Natural killer cell (primary cell): ENCODE data around the gene HLA-E. TPM values are rescaled to one million over a fixed set of nuclear protein-coding genes. Genes with fewer than 3 reads are reported as not detected.

Experiments used
- ATAC-seq, 3 donors: fragments of 150-1000 bp in 2 of 3; fragments of 200-7000 bp in 1 of 3; cut with Tn5 transposase; 1 replicate in 1 of 3; 2 replicates in 2 of 3; pipeline ENCODE4 v1.10.0; 2021; ENCODE audit warnings: mild to moderate bottlenecking in 2 of 3, moderate library complexity in 2 of 3
- DNase-seq, 2 donors: peaks; one replicate each; pipeline versions ENCODE4 v3.0.0 to v3.0.0-alpha.2; 2013 to 2021; ENCODE audit warnings: mixed read lengths in 1 of 2
- H3K27ac ChIP-seq: one replicate; pipeline ENCODE4 v1.5.1; 2013; ENCODE audit warnings: mild to moderate bottlenecking, low read length
- H3K27me3 ChIP-seq: one replicate; pipeline ENCODE4 v1.6.1; 2013; ENCODE audit warnings: low read length; ENCODE audit not compliant: control insufficient read depth, insufficient read depth
- H3K36me3 ChIP-seq: one replicate; pipeline ENCODE4 v1.6.1; 2013; ENCODE audit warnings: low read length; ENCODE audit not compliant: control insufficient read depth, insufficient read depth
- H3K4me1 ChIP-seq: one replicate; pipeline ENCODE4 v1.6.1; 2013; ENCODE audit warnings: low read length; ENCODE audit not compliant: control insufficient read depth, insufficient read depth
- H3K4me3 ChIP-seq: one replicate; pipeline ENCODE4 v1.5.1; 2013; ENCODE audit warnings: low read length
- H3K9me3 ChIP-seq: one replicate; pipeline ENCODE4 v1.6.1; 2013; ENCODE audit warnings: low read length; ENCODE audit not compliant: control insufficient read depth, insufficient read depth
- H3K27ac Mint-ChIP-seq, 2 donors: one replicate each; pipeline ENCODE4 v1.8.0; 2022; ENCODE audit warnings: mild to moderate bottlenecking in 2 of 2, mixed read lengths in 2 of 2, moderate library complexity in 1 of 2
- H3K27me3 Mint-ChIP-seq, 2 donors: one replicate each; pipeline ENCODE4 v1.8.0; 2022; ENCODE audit warnings: low read depth in 2 of 2, mixed read lengths in 2 of 2
- H3K36me3 Mint-ChIP-seq: one replicate; pipeline ENCODE4 v1.8.0; 2022; ENCODE audit warnings: mixed read lengths
- H3K4me1 Mint-ChIP-seq, 2 donors: one replicate each; pipeline ENCODE4 v1.8.0; 2022; ENCODE audit warnings: mixed read lengths in 2 of 2
- H3K4me3 Mint-ChIP-seq: one replicate; pipeline ENCODE4 v1.8.0; 2022; ENCODE audit warnings: mild to moderate bottlenecking, moderate library complexity, mixed read lengths
- H3K9me3 Mint-ChIP-seq, 2 donors: one replicate each; pipeline ENCODE4 v1.8.0; 2022; ENCODE audit warnings: mixed read lengths in 2 of 2
- CTCF ChIP-seq: fragments of 200-600 bp; IDR thresholded peaks from one replicate; pipeline ENCODE4 v1.8.0; 2022; ENCODE audit warnings: antibody characterized with exemption
- WGBS: methylation state at CpG from one replicate; pipeline ENCODE4 v1.1.7; 2013; ENCODE audit warnings: missing lambda C conversion rate; ENCODE audit not compliant: insufficient coverage; 5-methylcytosine and 5-hydroxymethylcytosine counted together
- intact Hi-C: fragments of 100-400 bp; cut with micrococcal nuclease; formaldehyde crosslinking; loops from one replicate; pipeline ENCODE4 v1.14.2; 2022
- total RNA-seq, 4 donors: library from RNA; stranded (reverse); fragments of 120-200 nt in 1 of 4; gene quantifications; one replicate each; pipeline versions ENCODE4 v1.2.3 to v1.2.4, GENCODE V29; 2013 to 2022

The HLA-E gene
- total RNA-seq, 3 donors from 2014 or later (not counting 1 experiment from before 2014, with no cell fraction given): 1,807 to 2,048 (median 1,904) TPM

DNA sequence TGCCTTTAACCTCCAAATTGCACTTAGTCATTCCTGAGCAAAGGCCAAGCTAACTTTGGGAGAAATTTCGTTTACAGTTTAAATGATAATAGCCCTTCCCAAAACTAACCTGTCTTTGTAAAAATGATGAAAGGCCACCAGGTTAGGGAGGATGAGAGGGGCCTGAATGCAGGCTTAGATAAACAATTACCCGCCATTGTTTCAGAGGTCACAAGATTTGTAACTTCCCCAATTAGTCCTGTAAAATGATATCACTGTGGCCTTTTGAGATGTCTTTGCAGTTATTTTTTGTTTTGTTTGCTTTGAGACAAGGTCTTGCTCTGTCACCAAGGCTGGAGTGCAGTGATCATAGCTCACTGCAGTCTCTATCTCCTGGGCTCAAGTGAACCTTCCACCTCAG lies 40.7 kb downstream of the HLA-E start:
- Mint-ChIP-seq H3K4me1 (peaks cover 12 to 17% of the 10 kb centered on the region in 2 donors), H3K36me3 (no peaks in the 10 kb centered on the region), H3K27ac (peak overlapping the region in 1 of 2 donors; percentile 61), H3K4me3 (no peak overlapping the region), H3K27me3 (no peaks in the 10 kb centered on the region), H3K9me3 (no peaks in the 10 kb centered on the region)
- H3K27me3 ChIP-seq: no peaks in the 10 kb centered on the region
- no peak for TF ChIP-seq CTCF
- peaks cover 29% of the 10 kb centered on the region for H3K4me1 ChIP-seq
- ATAC-seq (no peak), DNase-seq (no peak)
- intact Hi-C loops: no loop called here
- 75% methylated on average over 1 of the region's 2 CpGs for WGBS
- no peaks in the 10 kb centered on the region for H3K9me3 ChIP-seq
- no peak overlapping the region for H3K27ac ChIP-seq
- no peak overlapping the region for H3K4me3 ChIP-seq
- no peaks in the 10 kb centered on the region for H3K36me3 ChIP-seq

DNA sequence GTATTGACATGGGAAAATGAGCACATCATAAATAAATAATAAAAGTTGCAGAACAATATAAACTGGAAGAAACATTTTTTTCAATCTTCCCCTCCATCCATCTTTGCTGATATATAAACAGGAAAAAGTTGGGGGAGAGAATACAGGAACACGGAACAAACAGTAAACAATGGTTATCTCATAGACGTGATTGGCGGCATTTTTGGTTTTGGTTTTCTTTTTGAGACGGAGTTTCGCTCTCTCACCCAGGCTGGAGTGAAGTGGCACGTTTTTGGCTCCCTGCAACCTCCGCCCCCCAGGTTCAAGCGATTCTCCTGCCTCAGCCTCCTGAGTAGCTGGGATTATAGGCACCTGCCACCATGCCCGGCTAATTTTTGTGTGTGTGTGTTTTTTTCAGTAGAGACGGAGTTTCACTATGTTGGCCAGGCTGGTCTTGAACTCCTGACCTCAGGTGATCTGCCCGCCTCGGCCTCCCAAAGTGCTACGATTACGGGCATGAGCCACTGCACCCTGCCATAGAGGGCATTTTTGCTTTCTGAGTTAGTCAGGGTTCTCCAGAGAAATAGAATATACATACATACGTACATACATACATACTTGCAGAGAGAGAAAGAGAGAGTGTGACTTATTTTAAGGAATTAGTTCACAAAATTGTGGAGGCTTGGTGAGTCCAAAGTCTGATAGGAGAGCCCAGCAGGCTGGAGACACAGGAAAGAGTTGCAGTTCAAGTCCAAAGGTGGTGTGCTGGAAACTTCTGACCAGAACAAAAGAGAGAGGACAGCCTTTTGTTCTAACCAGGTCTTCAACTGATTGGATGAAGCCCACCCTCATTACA lies 44.4 kb downstream of the HLA-E start:
- H3K4me1 Mint-ChIP-seq: peaks cover 12 to 17% of the 10 kb centered on the region in 2 donors
- peak in 1 of 2 donors; percentile 66 for DNase-seq
- no peaks in the 10 kb centered on the region for H3K9me3 Mint-ChIP-seq
- TF ChIP-seq CTCF: no peak
- WGBS: 75% methylated on average over 14 of the region's 15 CpGs
- Histone ChIP-seq H3K4me1 (peaks cover 26% of the 10 kb centered on the region), H3K27ac (no peak overlapping the region), H3K27me3 (no peaks in the 10 kb centered on the region), H3K9me3 (no peaks in the 10 kb centered on the region), H3K4me3 (no peak overlapping the region), H3K36me3 (no peaks in the 10 kb centered on the region)
- no peaks in the 10 kb centered on the region for H3K27me3 Mint-ChIP-seq
- H3K4me3 Mint-ChIP-seq: peak overlapping the region; percentile 68
- H3K36me3 Mint-ChIP-seq: no peaks in the 10 kb centered on the region
- H3K27ac Mint-ChIP-seq: peak overlapping the region; percentile 14 to 80
- peak in 1 of 3 donors; percentile 50 for ATAC-seq
- intact Hi-C loops: loop anchor here (2.0 kb wide), 1 partner anchor 17 kb away; no protein-coding TSS in a partner anchor

- 80% methylated on average over 3 of the region's 3 CpGs for WGBS
Observed at GRCh38 chr6:30537931-30538330, 48.6 kb downstream of the HLA-E start.

More at GRCh38 chr6:30537931-30538330, 48.6 kb downstream of the HLA-E start:
- H3K27ac Mint-ChIP-seq: no peak overlapping the region
- TF ChIP-seq CTCF: no peak
- H3K4me3 Mint-ChIP-seq: no peak overlapping the region
- Histone ChIP-seq H3K4me1 (peaks cover 15% of the 10 kb centered on the region), H3K27ac (no peak overlapping the region), H3K9me3 (no peaks in the 10 kb centered on the region), H3K4me3 (no peak overlapping the region), H3K36me3 (no peaks in the 10 kb centered on the region), H3K27me3 (no peaks in the 10 kb centered on the region)
- no peak for DNase-seq
- no peaks in the 10 kb centered on the region for H3K9me3 Mint-ChIP-seq
- intact Hi-C loops: no loop called here
- peaks cover 14 to 15% of the 10 kb centered on the region in 2 donors for H3K4me1 Mint-ChIP-seq
- H3K27me3 Mint-ChIP-seq: no peaks in the 10 kb centered on the region
- no peak for ATAC-seq
- H3K36me3 Mint-ChIP-seq: no peaks in the 10 kb centered on the region
